Activated CD8-positive, alpha-beta T cell treated with anti-CD3 and anti-CD28 coated beads for 36 hours (primary cell): ENCODE measurements around the gene CEBPZOS. TPM values are rescaled to one million over a fixed set of nuclear protein-coding genes. Genes with fewer than 3 reads are reported as not detected.
"Not testable (repeated sequence)": the region's sequence is repeated elsewhere in the genome, so short reads cannot be mapped to it uniquely, and the experiment has no call there.

Source experiments
- ATAC-seq: fragments of 200-7000 bp; cut with Tn5 transposase; one replicate; pipeline ENCODE4 v1.10.0; 2021; ENCODE audit warnings: mild to moderate bottlenecking, moderate library complexity
- CTCF ChIA-PET: fragments of 350-600 bp; sonication (Branson Sonifier 250); formaldehyde crosslinking; loops from one replicate; lab custom pipeline; 2021; ENCODE audit warnings: antibody characterized with exemption; lab: Charles Lee
- POLR2A ChIA-PET: fragments of 350-600 bp; sonication (Branson Sonifier 250); formaldehyde crosslinking; loops from one replicate; lab custom pipeline; 2021; ENCODE audit warnings: antibody characterized with exemption; lab: Charles Lee
- DNase-seq: peaks from one replicate; pipeline ENCODE4 v3.0.0-alpha.2; 2020
- H3K27ac Mint-ChIP-seq: one replicate; pipeline ENCODE4 v1.8.0; 2021; ENCODE audit warnings: mild to moderate bottlenecking, mixed read lengths
- H3K27me3 Mint-ChIP-seq: one replicate; pipeline ENCODE4 v1.8.0; 2021; ENCODE audit warnings: mixed read lengths
- H3K36me3 Mint-ChIP-seq: one replicate; pipeline ENCODE4 v1.8.0; 2021; ENCODE audit warnings: low read depth, mixed read lengths
- H3K4me1 Mint-ChIP-seq: one replicate; pipeline ENCODE4 v1.8.0; 2021; ENCODE audit warnings: low read depth, mixed read lengths
- H3K4me3 Mint-ChIP-seq: one replicate; pipeline ENCODE4 v1.8.0; 2021; ENCODE audit warnings: mild to moderate bottlenecking, moderate library complexity, mixed read lengths
- H3K9me3 Mint-ChIP-seq: one replicate; pipeline ENCODE4 v1.8.0; 2021; ENCODE audit warnings: mixed read lengths
- intact Hi-C: fragments of 100-400 bp; cut with micrococcal nuclease; formaldehyde crosslinking; loops from one replicate; pipeline ENCODE4 v1.10.0; 2022
- total RNA-seq, 2 experiments: library from RNA; stranded (reverse); gene quantifications; one replicate each; pipeline ENCODE4 v1.2.3, GENCODE V29; 2021
- TF ChIP-seq, protein P1 (sequence below): fragments of 200-600 bp; IDR thresholded peaks from one replicate; pipeline ENCODE4 v1.8.0; 2022; ENCODE audit warnings: antibody characterized with exemption, mild to moderate bottlenecking

CEBPZOS gene
- total RNA-seq, 2 experiments from 2014 or later, result 43.7 to 48.4 TPM

DNA sequence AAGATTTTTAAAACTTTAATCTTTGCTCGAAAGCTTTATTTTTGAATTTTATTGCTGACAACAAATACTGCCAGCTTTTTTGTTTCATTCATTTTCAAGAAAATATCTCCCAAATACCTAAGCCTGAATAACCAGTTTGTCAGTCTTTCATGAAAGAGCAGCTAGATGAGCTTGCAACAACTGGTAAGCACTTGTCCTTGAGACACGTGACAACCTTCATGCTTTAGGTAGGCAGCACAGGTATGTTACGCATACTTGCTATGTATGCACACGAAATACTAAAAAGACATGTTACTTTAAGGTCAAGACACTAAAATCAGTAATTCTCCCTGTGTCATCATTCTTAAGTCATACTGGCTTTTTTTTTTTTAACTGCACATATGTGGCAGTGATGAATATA lies 22.8 kb downstream of the CEBPZOS start:
- POLR2A ChIA-PET, result interaction anchor here (0.6 to 1.2 kb wide), 2 partner anchors 30 to 291 kb away, joined by 3 read pairs; no protein-coding TSS in a partner anchor
- Mint-ChIP-seq H3K27ac (no peak overlapping the region), H3K36me3 (peaks cover 59% of the 10 kb centered on the region), H3K4me3 (no peak overlapping the region), H3K9me3 (no peaks in the 10 kb centered on the region), H3K4me1 (peaks cover 29% of the 10 kb centered on the region), H3K27me3 (no peaks in the 10 kb centered on the region)
- DNase-seq (no peak), ATAC-seq (no peak)
- intact Hi-C loops, result no loop called here
- TF ChIP-seq, protein P1, sequence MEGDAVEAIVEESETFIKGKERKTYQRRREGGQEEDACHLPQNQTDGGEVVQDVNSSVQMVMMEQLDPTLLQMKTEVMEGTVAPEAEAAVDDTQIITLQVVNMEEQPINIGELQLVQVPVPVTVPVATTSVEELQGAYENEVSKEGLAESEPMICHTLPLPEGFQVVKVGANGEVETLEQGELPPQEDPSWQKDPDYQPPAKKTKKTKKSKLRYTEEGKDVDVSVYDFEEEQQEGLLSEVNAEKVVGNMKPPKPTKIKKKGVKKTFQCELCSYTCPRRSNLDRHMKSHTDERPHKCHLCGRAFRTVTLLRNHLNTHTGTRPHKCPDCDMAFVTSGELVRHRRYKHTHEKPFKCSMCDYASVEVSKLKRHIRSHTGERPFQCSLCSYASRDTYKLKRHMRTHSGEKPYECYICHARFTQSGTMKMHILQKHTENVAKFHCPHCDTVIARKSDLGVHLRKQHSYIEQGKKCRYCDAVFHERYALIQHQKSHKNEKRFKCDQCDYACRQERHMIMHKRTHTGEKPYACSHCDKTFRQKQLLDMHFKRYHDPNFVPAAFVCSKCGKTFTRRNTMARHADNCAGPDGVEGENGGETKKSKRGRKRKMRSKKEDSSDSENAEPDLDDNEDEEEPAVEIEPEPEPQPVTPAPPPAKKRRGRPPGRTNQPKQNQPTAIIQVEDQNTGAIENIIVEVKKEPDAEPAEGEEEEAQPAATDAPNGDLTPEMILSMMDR, result no peak
- CTCF ChIA-PET, result interaction anchor here (0.9 to 1.0 kb wide), 2 partner anchors 9 to 103 kb away, joined by 3 read pairs; no protein-coding TSS in a partner anchor

DNA sequence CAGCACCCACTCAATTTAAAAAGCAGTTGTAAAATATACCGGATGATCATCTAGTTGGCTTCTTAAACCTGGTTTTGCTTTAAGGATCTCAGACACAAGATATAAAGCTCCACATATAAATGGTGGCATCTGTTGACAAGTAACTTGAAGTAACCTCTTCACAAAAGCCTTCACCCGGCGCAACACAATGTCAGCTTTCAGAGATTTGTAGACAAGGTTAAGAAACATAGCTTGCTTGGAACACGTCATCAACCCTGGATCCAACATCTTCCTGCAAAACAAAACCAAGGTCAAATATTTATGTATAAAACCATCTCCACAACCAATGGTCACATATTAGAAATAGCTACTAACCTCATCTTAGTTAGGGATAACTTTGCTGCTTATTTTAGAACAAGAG lies 26.8 kb downstream of the CEBPZOS start:
- intact Hi-C loops, result no loop called here
- ChIA-PET POLR2A (interaction anchor here (0.7 to 2.0 kb wide), 3 partner anchors 9 to 90 kb away, joined by 3 to 5 read pairs (median 3); no protein-coding TSS in a partner anchor), CTCF (interaction anchor here (0.6 to 1.4 kb wide), 2 partner anchors 20 to 55 kb away, joined by 3 to 6 read pairs; no protein-coding TSS in a partner anchor)
- H3K4me3 Mint-ChIP-seq, result no peak overlapping the region
- TF ChIP-seq, protein P1, result no peak
- no peaks in the 10 kb centered on the region for H3K27me3 Mint-ChIP-seq
- peaks cover 58% of the 10 kb centered on the region for H3K4me1 Mint-ChIP-seq
- DNase-seq, result no peak
- peak overlapping the region; percentile 77 for H3K27ac Mint-ChIP-seq
- H3K9me3 Mint-ChIP-seq, result no peaks in the 10 kb centered on the region
- H3K36me3 Mint-ChIP-seq, result peaks cover 62% of the 10 kb centered on the region
- ATAC-seq, result no peak

DNA sequence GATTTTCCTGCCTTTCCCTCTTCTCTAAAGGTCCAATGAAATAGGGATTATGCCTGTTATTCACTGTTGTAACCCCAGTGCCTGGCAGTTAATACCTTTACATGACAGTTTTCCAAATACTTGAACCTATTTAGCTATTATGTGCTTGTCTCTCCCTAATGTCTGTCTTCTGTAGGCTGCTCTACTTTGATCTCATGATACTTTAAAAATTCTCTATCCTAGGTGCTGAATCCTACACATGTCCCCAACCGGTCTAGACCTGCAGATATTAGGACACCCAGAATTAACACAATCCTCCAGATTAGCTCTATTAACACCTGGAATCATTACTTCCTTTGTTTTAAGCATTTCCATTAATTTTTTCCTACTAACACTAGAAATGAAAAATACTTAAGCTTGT lies 27.8 kb downstream of the CEBPZOS start:
- DNase-seq (no peak), ATAC-seq (no peak)
- ChIA-PET POLR2A (interaction anchor here (2.0 kb wide), 1 partner anchor 11 kb away, joined by 5 read pairs; no protein-coding TSS in a partner anchor), CTCF (interaction anchor here (1.4 kb wide), 1 partner anchor 56 kb away, joined by 6 read pairs; no protein-coding TSS in a partner anchor)
- Mint-ChIP-seq H3K9me3 (no peaks in the 10 kb centered on the region), H3K4me1 (peaks cover 62% of the 10 kb centered on the region), H3K4me3 (no peak overlapping the region), H3K36me3 (peaks cover 65% of the 10 kb centered on the region), H3K27ac (no peak overlapping the region), H3K27me3 (no peaks in the 10 kb centered on the region)
- intact Hi-C loops, result no loop called here
- TF ChIP-seq, protein P1, result no peak

DNA sequence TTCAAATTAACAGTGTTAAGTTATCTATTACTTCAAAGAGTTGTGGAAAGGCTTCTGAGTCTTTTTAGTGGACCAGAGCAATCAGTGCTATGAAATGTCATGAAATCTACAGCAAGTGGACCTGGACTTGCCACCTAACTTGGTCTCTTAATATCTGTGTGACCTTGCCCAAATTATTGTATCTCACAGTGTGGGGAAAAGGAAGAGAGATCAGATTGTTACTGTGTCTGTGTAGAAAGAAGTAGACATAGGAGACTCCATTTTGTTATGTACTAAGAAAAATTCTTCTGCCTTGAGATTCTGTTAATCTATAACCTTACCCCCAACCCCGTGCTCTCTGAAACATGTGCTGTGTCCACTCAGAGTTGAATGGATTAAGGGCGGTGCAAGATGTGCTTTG lies 28.8 kb downstream of the CEBPZOS start:
- ATAC-seq, POLR2A ChIA-PET, CTCF ChIA-PET, H3K27me3 Mint-ChIP-seq, H3K9me3 Mint-ChIP-seq, intact Hi-C loops, DNase-seq: not testable (repeated sequence)
- Mint-ChIP-seq H3K4me3 (peak overlapping the region; percentile 38), H3K36me3 (peaks cover 67% of the 10 kb centered on the region), H3K27ac (peak overlapping the region; percentile 10), H3K4me1 (peaks cover 66% of the 10 kb centered on the region)

DNA sequence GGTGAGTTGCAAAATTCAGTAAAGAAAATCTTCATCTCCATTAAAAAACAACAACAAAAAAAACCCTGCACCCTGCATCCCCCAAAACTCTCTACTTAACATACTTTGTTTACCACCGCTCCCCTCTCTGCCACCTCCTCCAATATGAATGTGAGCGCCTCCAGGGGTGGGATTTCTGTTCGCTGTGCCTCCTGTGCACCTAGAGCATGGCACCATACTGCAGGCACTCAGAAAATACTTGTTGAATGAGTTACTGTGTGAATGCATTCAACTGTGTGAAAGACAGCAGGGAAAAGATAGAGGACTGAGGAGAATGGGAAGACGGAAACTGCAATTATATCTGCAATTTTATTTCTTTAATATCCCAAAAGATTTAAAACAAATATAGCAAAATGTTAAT lies 30.6 kb downstream of the CEBPZOS start:
- Mint-ChIP-seq H3K27me3 (no peaks in the 10 kb centered on the region), H3K4me3 (peak overlapping the region; percentile 4), H3K9me3 (no peaks in the 10 kb centered on the region), H3K36me3 (peaks cover 50% of the 10 kb centered on the region), H3K27ac (no peak overlapping the region), H3K4me1 (peaks cover 61% of the 10 kb centered on the region)
- intact Hi-C loops, result no loop called here
- TF ChIP-seq, protein P1, result no peak
- no peak for DNase-seq
- POLR2A ChIA-PET, result no interaction called here
- ATAC-seq, result no peak
- CTCF ChIA-PET, result no interaction called here
